Left ventricle myocardium superior (tissue), 1 donor: ENCODE measurements around the gene SERPINA10. TPM values are rescaled to one million over a fixed set of nuclear protein-coding genes. Genes with fewer than 3 reads are reported as not detected.
"Not testable (repeated sequence)": the region's sequence is repeated elsewhere in the genome, so short reads cannot be mapped to it uniquely, and the experiment has no call there.

Source experiments
- ATAC-seq: fragments of 200-7000 bp; cut with Tn5 transposase; one replicate; pipeline ENCODE4 v1.9.1; 2020; ENCODE audit warnings: mild to moderate bottlenecking, moderate library complexity
- DNase-seq: peaks from one replicate; pipeline ENCODE4 v3.0.0-alpha.2; 2020
- intact Hi-C: fragments of 100-400 bp; cut with micrococcal nuclease; formaldehyde crosslinking; loops from one replicate; pipeline ENCODE4 v1.11.0; 2022
- total RNA-seq: library from RNA; stranded (reverse); fragmentation: NEBNext Ultra II Directional; extraction: Animal tissue kit (Norgen Biotek cat#: 25700); gene quantifications from one replicate; pipeline ENCODE4 v1.2.1, GENCODE V29; 2021
- donor health status: DM: no; HTN: yes; CAD: no; lungs with severe emphysema.

Gene SERPINA10
- total RNA-seq, 1 donor from 2014 or later: not detected

- DNase-seq (no peak), ATAC-seq (no peak)
- intact Hi-C loops: no loop called here
Observed at GRCh38 chr14:94316692-94317091, 23.6 kb upstream of the SERPINA10 start.

GRCh38 chr14:94314890-94315289 is 21.8 kb upstream of the SERPINA10 start:
- ATAC-seq (no peak), DNase-seq (no peak)
- intact Hi-C loops: no loop called here

DNA sequence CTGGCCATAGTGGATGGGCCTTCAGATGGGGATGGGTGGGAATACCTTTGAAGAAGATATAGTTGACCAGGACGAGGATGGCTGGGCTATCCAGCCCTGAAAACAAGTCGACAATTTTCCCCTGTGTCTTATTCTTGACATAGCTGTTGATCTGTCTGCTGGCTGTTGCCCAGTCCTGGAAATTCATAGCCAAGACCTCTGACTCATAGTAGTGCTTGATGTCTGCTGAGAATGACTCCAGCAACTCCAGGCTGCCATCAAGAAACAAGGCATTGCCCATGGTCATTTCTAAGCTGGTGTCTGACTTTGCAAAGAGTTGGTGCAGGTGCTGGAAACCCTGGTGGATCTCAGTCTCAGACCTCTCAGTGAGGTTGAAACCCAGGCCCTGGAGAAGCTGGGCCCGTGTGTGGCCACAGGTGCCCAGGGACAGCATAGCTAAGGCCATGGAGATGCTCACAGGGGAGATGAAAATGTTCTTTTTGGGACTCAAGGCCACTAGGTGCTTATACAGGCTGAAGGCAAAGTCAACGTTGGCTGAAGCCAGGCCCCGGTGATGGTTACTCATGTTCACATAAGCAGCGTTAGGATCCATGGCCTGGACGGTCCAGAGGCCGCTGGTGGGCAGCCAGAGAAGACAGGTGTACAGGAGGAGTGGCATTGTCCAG is 21.1 kb upstream of the SERPINA10 start:
- no peak for DNase-seq
- no peak for ATAC-seq

DNA sequence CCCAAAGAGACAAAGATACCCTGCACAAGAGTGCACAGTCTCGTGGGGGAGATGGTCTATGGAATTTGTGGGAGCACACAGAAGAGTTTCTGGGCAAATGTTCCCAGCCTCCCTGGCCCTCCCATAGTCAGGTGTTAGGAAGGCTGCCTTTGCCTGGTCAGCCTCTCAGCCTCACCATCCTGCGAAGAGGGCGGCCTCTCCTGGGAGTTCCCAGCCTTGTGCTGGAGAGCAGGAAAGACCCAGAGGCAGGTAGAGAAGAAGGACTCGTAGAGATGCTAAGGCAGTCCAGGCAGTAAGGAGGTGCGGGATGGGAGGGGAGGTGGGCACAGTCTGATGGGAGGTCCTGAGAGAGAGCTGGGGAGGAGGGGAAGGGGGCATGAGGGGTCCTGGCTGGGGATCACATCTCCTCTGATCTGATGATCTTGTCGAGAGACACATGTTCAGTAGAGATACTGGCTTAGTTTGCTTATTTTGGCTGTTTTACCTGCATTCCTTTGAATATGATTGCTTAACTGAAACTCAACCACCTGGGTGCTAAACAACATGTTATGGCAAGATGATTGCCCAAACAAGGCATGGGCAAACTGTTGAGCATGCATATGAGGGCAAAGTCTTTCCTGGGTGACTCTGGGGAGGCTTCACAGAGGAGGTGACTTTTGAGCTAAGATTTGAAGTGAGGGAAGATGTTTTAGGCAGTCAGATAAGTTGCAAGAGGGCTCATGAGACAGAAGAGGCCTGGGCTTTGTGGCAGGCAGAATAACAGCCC is 19.6 kb upstream of the SERPINA10 start:
- ATAC-seq (no peak), DNase-seq (no peak)
- intact Hi-C loops: no loop called here

More for the DNA sequence above, 21.1 kb upstream of the SERPINA10 start:
- intact Hi-C loops: no loop called here

GRCh38 chr14:94310248-94310647 is 17.2 kb upstream of the SERPINA10 start:
- ATAC-seq (no peak), DNase-seq (no peak)
- intact Hi-C loops: no loop called here

DNA sequence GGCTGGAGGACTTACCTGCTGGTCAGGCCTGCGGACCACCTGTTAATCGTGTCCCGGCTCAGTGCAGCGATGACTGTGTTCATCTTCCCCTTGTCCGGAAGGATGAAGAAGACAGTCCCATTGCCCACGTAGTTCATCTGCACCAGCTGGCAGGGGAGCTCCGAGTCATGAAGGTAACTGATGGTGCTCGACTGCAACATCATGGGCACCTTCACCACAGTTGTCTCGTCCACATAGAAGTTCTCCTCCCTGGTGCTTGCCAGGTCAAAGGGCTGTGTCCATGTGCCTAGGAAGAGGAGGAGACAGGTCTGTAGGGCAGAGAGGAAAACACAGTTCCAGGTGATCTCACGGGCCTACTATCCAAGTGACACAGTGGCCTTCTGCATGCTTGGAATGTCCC is 16.7 kb upstream of the SERPINA10 start:
- intact Hi-C loops: no loop called here
- ATAC-seq (no peak), DNase-seq (no peak)

DNA sequence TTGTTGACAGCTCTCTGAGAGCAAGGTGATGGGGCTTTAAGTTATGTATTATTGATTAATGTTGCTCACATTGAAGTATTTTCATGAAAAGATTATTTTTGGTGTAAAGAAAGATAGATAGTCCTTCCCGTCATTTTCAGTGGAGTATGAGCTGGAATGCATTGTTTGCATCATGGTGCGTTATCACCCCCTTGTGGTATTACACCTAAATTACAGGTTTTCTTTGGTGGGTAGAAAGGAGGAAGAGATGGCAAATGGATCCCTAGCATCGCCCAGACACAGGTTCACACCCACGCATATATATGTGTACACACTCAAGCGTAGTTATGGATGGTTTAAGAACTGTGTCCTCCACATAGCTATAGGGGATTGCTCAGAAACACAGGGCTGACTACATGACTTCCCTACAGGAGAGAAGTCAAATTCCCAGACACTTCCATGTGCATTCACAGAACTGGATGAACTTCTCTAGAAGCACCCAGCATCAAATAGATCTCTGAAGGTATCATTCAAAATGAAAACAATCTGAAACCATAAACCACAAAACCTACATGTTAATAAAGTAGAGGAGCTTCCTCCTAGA is 14.4 kb upstream of the SERPINA10 start:
- intact Hi-C loops: no loop called here
- no peak for ATAC-seq
- no peak for DNase-seq

DNA sequence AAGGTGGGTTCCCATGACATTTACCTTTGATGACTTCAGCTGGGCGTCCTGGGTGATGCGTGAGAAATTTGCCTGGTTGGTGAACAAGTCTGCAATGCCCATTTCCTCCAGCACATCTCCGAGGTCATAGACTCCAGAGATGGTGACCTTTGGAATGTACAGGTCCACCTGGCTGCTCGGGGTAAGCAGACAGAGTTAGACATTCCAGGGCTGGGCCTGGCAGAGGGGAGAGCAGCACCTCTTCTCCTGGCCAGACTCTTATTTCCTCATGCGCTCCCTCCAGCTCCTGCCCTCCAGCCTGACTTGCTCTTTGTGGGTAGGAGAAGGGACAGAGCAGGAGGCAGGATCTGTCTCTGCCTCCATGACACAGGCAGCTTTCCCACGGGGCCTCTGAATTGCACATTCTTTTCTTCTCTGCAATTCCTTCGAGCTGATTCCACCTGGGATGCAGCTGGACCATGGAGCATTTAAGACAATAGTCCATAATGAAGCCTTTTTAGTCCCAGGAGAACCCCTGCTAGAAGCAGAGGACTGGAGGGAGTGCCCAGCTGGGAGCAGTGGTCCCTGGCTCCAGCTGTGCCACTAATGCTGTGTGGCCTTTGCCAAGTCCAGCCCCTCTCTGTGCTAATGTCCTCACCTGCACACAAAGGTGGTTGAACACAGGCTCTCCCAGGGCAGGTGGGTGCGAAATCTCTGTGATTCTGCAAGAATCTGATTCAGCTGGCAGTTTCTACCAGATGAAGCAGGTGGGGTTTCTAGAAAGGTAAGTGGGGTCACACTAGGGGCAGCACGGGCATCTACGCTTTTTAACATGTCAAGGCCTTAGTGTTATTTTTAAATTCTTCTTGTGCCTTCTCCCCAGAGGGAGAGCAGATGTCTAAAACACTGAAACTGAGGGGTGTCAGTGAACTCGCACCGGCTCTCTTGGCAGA is 13.2 kb upstream of the SERPINA10 start:
- no peak for DNase-seq
- intact Hi-C loops: no loop called here
- ATAC-seq: no peak

DNA sequence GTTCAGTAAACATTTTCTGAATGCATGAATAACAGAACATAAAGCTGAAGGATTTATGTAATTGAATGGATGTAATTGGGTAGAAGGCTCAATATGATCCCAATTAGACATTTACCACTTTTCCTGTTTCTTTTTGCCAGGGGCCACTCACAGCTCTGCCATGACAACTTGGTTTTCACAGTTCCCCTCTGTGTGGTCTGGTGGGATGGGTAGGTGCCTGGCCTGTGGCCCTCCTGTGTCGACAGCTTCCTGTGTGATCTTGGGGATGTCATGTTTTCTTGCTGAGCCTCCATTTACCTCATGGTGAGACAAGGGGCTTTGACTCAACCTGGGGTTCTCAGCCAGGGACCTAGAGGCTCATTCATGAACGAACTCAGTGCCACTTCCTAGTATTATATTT is 12.6 kb upstream of the SERPINA10 start:
- no peak for DNase-seq
- ATAC-seq: no peak
- intact Hi-C loops: no loop called here

- no peak for DNase-seq
- ATAC-seq: no peak
- intact Hi-C loops: no loop called here
Observed at GRCh38 chr14:94304243-94304642, 11.2 kb upstream of the SERPINA10 start.

- ATAC-seq (no peak), DNase-seq (no peak)
- intact Hi-C loops: no loop called here
Observed at GRCh38 chr14:94303111-94303510, 10.0 kb upstream of the SERPINA10 start.

GRCh38 chr14:94298130-94298529 is 5.1 kb upstream of the SERPINA10 start:
- intact Hi-C loops: no loop called here
- ATAC-seq: no peak
- no peak for DNase-seq

DNA sequence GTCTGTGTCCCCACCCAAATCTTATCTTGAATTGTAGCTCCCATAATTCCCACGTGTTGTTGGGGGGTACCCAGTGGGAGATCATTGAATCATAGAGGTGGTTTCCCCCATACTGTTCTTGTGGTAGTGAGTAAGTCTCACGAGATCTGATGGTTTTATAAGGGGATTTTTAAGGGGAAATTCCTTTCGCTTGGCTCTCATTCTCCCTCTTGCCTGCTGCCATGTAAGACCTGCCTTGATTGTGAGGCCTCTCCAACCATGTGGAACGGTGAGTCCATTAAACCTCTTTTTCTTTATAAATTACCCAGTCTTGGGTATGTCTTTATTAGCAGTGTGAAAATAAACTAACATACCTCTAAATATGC is 3.1 kb upstream of the SERPINA10 start:
- intact Hi-C loops, DNase-seq, ATAC-seq: not testable (repeated sequence)

- no peak for DNase-seq
- no peak for ATAC-seq
- intact Hi-C loops: no loop called here
Observed at GRCh38 chr14:94295360-94296180, 2.5 kb upstream of the SERPINA10 start.

- DNase-seq: no peak
- ATAC-seq: no peak
- intact Hi-C loops: no loop called here
Observed at GRCh38 chr14:94293578-94293924, 483 bp upstream of the SERPINA10 start.

DNA sequence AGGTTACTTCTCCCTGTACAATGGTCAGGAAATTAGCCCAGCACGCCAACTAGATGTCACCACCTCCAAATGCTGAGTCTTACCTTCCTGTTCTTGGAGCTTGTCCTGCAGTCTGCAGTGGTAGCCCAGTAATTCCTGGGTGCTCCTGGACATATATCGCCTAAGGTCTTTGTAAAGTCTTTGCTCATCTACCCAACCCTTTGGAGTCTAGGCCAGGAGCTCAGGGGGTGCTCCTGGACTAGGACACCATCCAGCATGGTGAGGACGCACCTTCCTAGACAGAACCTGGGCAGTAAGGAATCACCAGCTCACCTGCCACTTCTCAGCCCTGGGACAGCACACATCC is 569 bp downstream of the SERPINA10 start:
- ATAC-seq (no peak), DNase-seq (no peak)
- intact Hi-C loops: no loop called here

- intact Hi-C loops: no loop called here
- no peak for ATAC-seq
- DNase-seq: no peak
Observed at GRCh38 chr14:94291906-94292525, 1.1 kb downstream of the SERPINA10 start.

DNA sequence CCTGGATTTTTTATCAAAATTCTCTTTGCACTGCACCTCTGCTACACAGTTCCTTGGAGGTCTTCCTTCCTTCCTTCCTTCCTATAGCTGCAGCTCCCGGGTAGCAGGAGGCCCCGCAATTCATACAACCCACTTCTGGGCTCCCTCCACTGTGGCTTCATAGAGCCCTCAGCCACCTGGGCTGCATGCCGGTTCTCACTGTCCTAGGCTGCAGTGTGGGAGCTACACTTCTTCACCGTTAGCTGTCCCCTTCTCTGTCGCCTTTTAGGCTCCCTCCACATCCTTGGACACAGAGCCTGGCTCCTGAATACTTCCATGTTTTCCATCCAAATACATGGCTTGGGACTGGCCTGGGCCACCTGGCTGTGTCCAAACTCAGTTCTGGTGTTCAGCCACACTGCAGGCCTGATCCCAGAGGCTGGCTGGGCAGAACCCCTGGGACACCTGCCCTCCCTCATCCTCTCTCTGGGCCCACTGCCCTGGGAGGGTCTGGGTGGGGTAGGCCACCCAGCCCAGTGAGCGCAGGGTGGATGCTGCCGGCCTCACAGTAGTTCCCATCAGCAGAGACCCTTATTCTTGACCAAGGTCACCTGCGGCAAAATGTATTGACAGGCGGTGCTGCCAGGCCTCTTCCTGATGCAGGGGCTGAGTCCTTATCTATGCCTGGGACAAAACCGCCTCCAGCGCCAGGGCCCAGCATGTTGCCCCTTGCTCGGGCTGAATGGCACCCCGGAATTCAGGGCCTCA is 1.7 kb downstream of the SERPINA10 start:
- no peak for DNase-seq
- ATAC-seq: no peak
- intact Hi-C loops: no loop called here
